GM12878 (cell line): ENCODE measurements around the gene DAPK2. TPM values are rescaled to one million over a fixed set of nuclear protein-coding genes. Genes with fewer than 3 reads are reported as not detected.
A peak's percentile ranks its signal among the peaks of the same experiment; 100 is the strongest.

Experiments
- ATAC-seq: fragments of 200-7000 bp; cut with Tn5 transposase; 3 replicates; pipeline ENCODE4 v1.9.1; 2020; ENCODE audit warnings: mild to moderate bottlenecking, moderate library complexity
- BruUV-seq: library from RNA; stranded (reverse); fragments of 400-500 nt; replicated peaks from 2 replicates; lab custom pipeline; 2021; lab: Mats Ljungman, UMichigan
- CTCF ChIA-PET: fragments of 300-600 bp; sonication (Branson Sonifier 250); formaldehyde crosslinking; extraction: SDS; loops from one replicate; lab custom pipeline; 2021; ENCODE audit warnings: inconsistent platforms; lab: Yijun Ruan, JAX
- POLR2A ChIA-PET: fragments of 350-600 bp; formaldehyde crosslinking; extraction: SDS; loops from one replicate; lab custom pipeline; 2021; ENCODE audit warnings: inconsistent platforms; lab: Charles Lee
- RAD21 ChIA-PET: fragments of 300-600 bp; sonication (Branson Sonifier 250); formaldehyde crosslinking; loops from one replicate; lab custom pipeline; 2023; ENCODE audit warnings: antibody characterized with exemption; ENCODE audit not compliant: unreplicated experiment; lab: Charles Lee
- SMC1A ChIA-PET: fragments of 300-600 bp; sonication (Branson Sonifier 250); formaldehyde crosslinking; loops from one replicate; lab custom pipeline; 2023; ENCODE audit not compliant: unreplicated experiment, uncharacterized antibody; lab: Charles Lee
- DNase-seq: peaks from one replicate; pipeline ENCODE4 v3.0.0-alpha.2; 2011; ENCODE audit warnings: low read depth, low spot score
- FAIRE-seq: peaks from 3 replicates; lab custom pipeline; 2011; peaks lifted over from hg19 to GRCh38; lab: Jason Lieb, UNC
- H2AFZ ChIP-seq: 2 replicates; pipeline ENCODE4 v1.6.0; 2011; ENCODE audit warnings: low read depth, low read length, control low read depth; ENCODE audit not compliant: control insufficient read depth
- H3K27ac ChIP-seq: 2 replicates; pipeline ENCODE4 v1.5.1; 2011; ENCODE audit warnings: control low read depth; ENCODE audit not compliant: control insufficient read depth, insufficient read depth
- H3K27me3 ChIP-seq, 2 experiments: replicated peaks in 1 of 2; 2 replicates each; pipeline versions ENCODE4 v1.6.0 to v1.6.1; 2011; ENCODE audit warnings: low read length in 1 of 2; ENCODE audit not compliant: control insufficient read depth in 2 of 2, insufficient read depth in 2 of 2
- H3K36me3 ChIP-seq, 2 experiments: 2 replicates each; pipeline ENCODE4 v1.5.1; 2011; ENCODE audit warnings: low read length in 1 of 2; ENCODE audit not compliant: control insufficient read depth in 2 of 2, insufficient read depth in 2 of 2
- H3K4me1 ChIP-seq: 2 replicates; pipeline ENCODE4 v1.6.1; 2011; ENCODE audit warnings: mild to moderate bottlenecking, low read length, moderate library complexity, mixed read lengths; ENCODE audit not compliant: control insufficient read depth, insufficient read depth
- H3K4me2 ChIP-seq: 2 replicates; pipeline ENCODE4 v1.6.0; 2011; ENCODE audit warnings: control low read depth; ENCODE audit not compliant: control insufficient read depth, insufficient read depth
- H3K4me3 ChIP-seq: fragments of 200-600 bp; sonication (generic); 2 replicates; pipeline ENCODE4 v1.5.1; 2016
- H3K79me2 ChIP-seq: 2 replicates; pipeline ENCODE4 v1.6.0; 2011; ENCODE audit warnings: low read length; ENCODE audit not compliant: control insufficient read depth, insufficient read depth
- H3K9ac ChIP-seq: 2 replicates; pipeline ENCODE4 v1.8.0; 2011; ENCODE audit warnings: low read length, control low read depth, mixed read lengths; ENCODE audit not compliant: control insufficient read depth, insufficient read depth
- H3K9me3 ChIP-seq: replicated peaks from 3 replicates; pipeline ENCODE4 v1.5.1; 2011; ENCODE audit warnings: mild to moderate bottlenecking, low read length; ENCODE audit not compliant: control insufficient read depth, insufficient read depth
- H4K20me1 ChIP-seq: 2 replicates; pipeline ENCODE4 v1.6.0; 2011; ENCODE audit not compliant: control insufficient read depth, insufficient read depth
- ASH2L ChIP-seq: fragments of 300-600, 200-600 bp; sonication (generic); IDR thresholded peaks from 2 replicates; pipeline ENCODE4 v1.6.1; 2017; ENCODE audit warnings: low read depth, mild to moderate bottlenecking, borderline replicate concordance
- EED ChIP-seq: sonication (generic); IDR thresholded peaks from 2 replicates; pipeline ENCODE4 v1.6.1; 2016; ENCODE audit warnings: antibody characterized with exemption, low read depth
- FOXM1 ChIP-seq: IDR thresholded peaks from 2 replicates; pipeline ENCODE4 v1.6.1; 2012; ENCODE audit warnings: low read depth, mild to moderate bottlenecking, inconsistent platforms, low read length, moderate library complexity
- IKZF1 ChIP-seq: fragments of 450-650 bp; conservative IDR thresholded peaks from 2 replicates; pipeline ENCODE4 v1.6.1; 2017; ENCODE audit warnings: antibody characterized with exemption, mild to moderate bottlenecking
- NFYA ChIP-seq: IDR thresholded peaks from 2 replicates; pipeline ENCODE4 v1.6.1; 2011; ENCODE audit warnings: low read depth, mild to moderate bottlenecking, low read length, improper control_type of control experiment, borderline replicate concordance
- PAX5 ChIP-seq: IDR thresholded peaks from 2 replicates; pipeline ENCODE4 v1.6.1; 2011; ENCODE audit warnings: low read depth, low read length, borderline replicate concordance
- RUNX3 ChIP-seq: IDR thresholded peaks from 2 replicates; pipeline ENCODE4 v1.6.1; 2012; ENCODE audit warnings: low read length, inconsistent platforms
- SIN3A ChIP-seq: IDR thresholded peaks from 2 replicates; pipeline ENCODE4 v1.6.1; 2012; ENCODE audit warnings: low read depth, low read length, improper control_type of control experiment
- SP1 ChIP-seq: IDR thresholded peaks from one replicate; pipeline ENCODE4 v1.6.1; 2011; ENCODE audit warnings: low read depth, low read length
- ZBTB4 ChIP-seq: fragments of 450-650 bp; formaldehyde crosslinking; IDR thresholded peaks from 2 replicates; pipeline ENCODE4 v1.4.0; 2022; ENCODE audit warnings: mild to moderate bottlenecking, moderate library complexity
- ZNF687 ChIP-seq: fragments of 450-650 bp; IDR thresholded peaks from 2 replicates; pipeline ENCODE4 v1.6.1; 2017; ENCODE audit warnings: mild to moderate bottlenecking, moderate library complexity
- WGBS: methylation state at CpG from one replicate; pipeline ENCODE4 v1.1.6; 2016; ENCODE audit warnings: low lambda C conversion rate; ENCODE audit not compliant: insufficient replicate concordance, insufficient coverage; ENCODE audit errors: missing lambda C conversion rate; 5-methylcytosine and 5-hydroxymethylcytosine counted together
- in situ Hi-C: fragments of 300-500 bp; cut with MboI; formaldehyde crosslinking; loops from 9 replicates; pipeline ENCODE4 v1.14.3; 2018; ENCODE audit warnings: mixed read lengths
- intact Hi-C: fragments of 100-400 bp; cut with micrococcal nuclease; formaldehyde crosslinking; loops from one replicate; pipeline ENCODE4 v1.14.2; 2022; ENCODE audit not compliant: unreplicated experiment
- polyA plus RNA-seq, 11 experiments: library from polyadenylated mRNA; depleted of rRNA in 4 of 11; unstranded in 6 of 11; stranded (reverse) in 5 of 11; fragments of >200 nt; fragmentation: Nextera tagmentation in 4 of 11; fragmentation: Illumina TruSeq in 1 of 11; extraction: Ambion mirVana in 4 of 11; extraction: Trizol in 1 of 11; gene quantifications; 1 replicate in 1 of 11; 2 replicates in 10 of 11; pipeline versions ENCODE4 v1.2.1 to v1.2.3, GENCODE V29; 2011 to 2016; ENCODE audit warnings: inconsistent platforms in 2 of 11, missing spikeins in 2 of 11, low read depth in 1 of 11
- total RNA-seq, 4 experiments: library from RNA; depleted of rRNA in 3 of 4; stranded (reverse); fragments of >200 nt in 3 of 4; fragmentation: Illumina TruSeq in 1 of 4; extraction: Trizol in 1 of 4; gene quantifications; 2 replicates each; pipeline versions ENCODE4 v1.2.1 to v1.2.3, GENCODE V29; 2013 to 2021

DAPK2 gene
- total and polyA plus RNA-seq, 10 of the 15 experiments (the other 5 are each of a cell fraction or from before 2014, with no cell fraction given) = 0.69 to 8.4 (median 4.1) TPM

DNA sequence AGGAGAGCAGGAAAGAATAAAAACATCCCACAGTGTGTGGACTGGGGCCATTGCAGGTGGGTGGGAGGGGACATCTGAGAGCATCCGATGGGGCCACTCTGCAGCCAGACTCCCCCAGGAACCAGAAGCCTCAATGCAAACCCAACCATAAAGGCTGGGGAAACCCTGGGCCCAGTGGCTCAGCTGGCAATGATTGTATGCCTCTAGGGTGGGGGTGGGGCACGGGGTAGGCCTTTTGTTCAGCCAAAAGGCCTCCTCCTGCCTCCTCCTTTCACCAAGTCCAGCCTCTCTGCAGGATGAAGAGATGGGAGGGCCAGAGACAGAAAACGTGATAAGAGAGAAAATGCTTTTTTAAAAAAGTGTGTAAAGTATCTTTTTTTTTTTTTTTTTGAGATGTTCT, 167.1 kb downstream of the DAPK2 start:
- no peaks in the 10 kb centered on the region for H3K9me3 ChIP-seq
- H3K36me3 ChIP-seq = no peaks in the 10 kb centered on the region
- H3K9ac ChIP-seq = no peak overlapping the region
- 0 out of 2 replicates have a peak, but pooled peaks have one; percentile 23 for TF ChIP-seq EED
- TF ChIP-seq ZBTB4 (CRISPR knock-in tag) = no peak
- TF ChIP-seq ASH2L = no peak
- TF ChIP-seq PAX5 = no peak
- TF ChIP-seq SIN3A = no peak
- no peak for TF ChIP-seq IKZF1
- no peak for TF ChIP-seq FOXM1
- no peak for TF ChIP-seq NFYA
- no peak for TF ChIP-seq SP1
- peak; percentile 63; the same call in 1 of the 2 replicates for TF ChIP-seq ZNF687
- TF ChIP-seq RUNX3 = peak; percentile 31
- intact Hi-C loops (no loop called here), in situ Hi-C loops (no loop called here)
- BruUV-seq = no TSS peak
- ChIA-PET CTCF (interaction anchor here (0.5 to 6.1 kb wide), 8 partner anchors 10 to 142 kb away, joined by 3 to 37 read pairs (median 6); no protein-coding TSS in a partner anchor), SMC1A (interaction anchor here (0.7 to 7.4 kb wide), 6 partner anchors 11 to 1421 kb away, joined by 4 to 143 read pairs (median 4); no protein-coding TSS in a partner anchor), RAD21 (interaction anchor here (0.6 to 7.2 kb wide), 6 partner anchors 10 to 269 kb away, joined by 3 to 70 read pairs (median 6); no protein-coding TSS in a partner anchor), POLR2A (interaction anchor here (0.9 to 3.6 kb wide), 3 partner anchors 37 to 46 kb away, joined by 3 to 13 read pairs (median 7); no protein-coding TSS in a partner anchor)
- H3K27ac ChIP-seq = peak overlapping the region; percentile 17; the same call in 1 of the 2 replicates
- peaks cover 53% of the 10 kb centered on the region for H3K4me1 ChIP-seq
- H3K79me2 ChIP-seq = no peaks in the 10 kb centered on the region
- FAIRE-seq (no peak), ATAC-seq (peak; percentile 49), DNase-seq (no peak)
- H2AFZ ChIP-seq = no peak overlapping the region
- WGBS = 36% methylated on average over 3 of the region's 3 CpGs
- 0 out of 2 replicates have a peak overlapping the region, but pooled peaks have one; percentile 1 for H3K4me2 ChIP-seq
- H3K4me3 ChIP-seq = no peak overlapping the region
- H3K27me3 ChIP-seq = no peaks in the 10 kb centered on the region
- H4K20me1 ChIP-seq = no peaks in the 10 kb centered on the region
